Endothelial cell of umbilical vein (primary cell): Measurements from ENCODE around the gene ARHGAP28. TPM values are rescaled to one million over a fixed set of nuclear protein-coding genes. Genes with fewer than 3 reads are reported as not detected.

Experiments
- BruUV-seq: library from RNA; stranded (reverse); fragments of 400-500 nt; replicated peaks from 2 replicates; lab custom pipeline; 2021; lab: Mats Ljungman, UMichigan
- CTCF ChIA-PET: fragments of 300-600, 350-600 bp; sonication (Branson Sonifier 250); formaldehyde crosslinking; loops from one replicate; lab custom pipeline; 2021; ENCODE audit warnings: antibody characterized with exemption, inconsistent platforms; lab: Charles Lee
- POLR2A ChIA-PET: fragments of 300-600, 350-600 bp; sonication (Branson Sonifier 250); formaldehyde crosslinking; loops from one replicate; lab custom pipeline; 2021; ENCODE audit warnings: antibody characterized with exemption, inconsistent platforms; lab: Charles Lee
- DNase-seq: peaks from one replicate; pipeline ENCODE4 v3.0.0-alpha.2; 2011; ENCODE audit warnings: low read depth, low spot score
- FAIRE-seq: peaks from 2 replicates; lab custom pipeline; 2011; peaks lifted over from hg19 to GRCh38; lab: Jason Lieb, UNC
- H2AFZ ChIP-seq: 2 replicates; pipeline ENCODE4 v1.6.0; 2012; ENCODE audit warnings: low read depth, low read length, control low read depth, inconsistent platforms
- H3K27ac ChIP-seq: 2 replicates; pipeline ENCODE4 v1.5.1; 2011; ENCODE audit warnings: low read depth, mild to moderate bottlenecking, control low read depth, low read length, moderate library complexity; ENCODE audit not compliant: insufficient read depth
- H3K27me3 ChIP-seq, 2 experiments: 2 replicates each; pipeline versions ENCODE4 v1.6.0 to v1.6.1; 2011; ENCODE audit warnings: low read length in 2 of 2, mixed read lengths in 1 of 2; ENCODE audit not compliant: control insufficient read depth in 2 of 2, insufficient read depth in 2 of 2
- H3K36me3 ChIP-seq, 2 experiments: 2 replicates in 1 of 2; 3 replicates in 1 of 2; pipeline ENCODE4 v1.5.1; 2011; ENCODE audit warnings: low read length in 2 of 2, mild to moderate bottlenecking in 1 of 2, moderate library complexity in 1 of 2; ENCODE audit not compliant: control insufficient read depth in 2 of 2, insufficient read depth in 2 of 2; ENCODE audit errors: extremely low read depth in 1 of 2
- H3K4me1 ChIP-seq: 3 replicates; pipeline ENCODE4 v1.5.1; 2011; ENCODE audit warnings: mild to moderate bottlenecking, low read length; ENCODE audit not compliant: control insufficient read depth, insufficient read depth; ENCODE audit errors: extremely low read depth
- H3K4me2 ChIP-seq: 2 replicates; pipeline ENCODE4 v1.6.1; 2011; ENCODE audit warnings: low read length, control low read depth, mixed read lengths; ENCODE audit not compliant: insufficient read depth
- H3K4me3 ChIP-seq, 3 experiments: fragments of 200-600 bp in 1 of 3; sonication (generic), shearing (Covaris generic) in 1 of 3; replicated peaks in 1 of 3; 2 replicates each; pipeline ENCODE4 v1.5.1; 2011 to 2016; ENCODE audit warnings: control low read depth in 3 of 3, low read length in 3 of 3, mild to moderate bottlenecking in 2 of 3, inconsistent platforms in 1 of 3, low read depth in 1 of 3, moderate library complexity in 1 of 3; ENCODE audit not compliant: insufficient read depth in 1 of 3
- H3K79me2 ChIP-seq: 2 replicates; pipeline ENCODE4 v1.6.0; 2012; ENCODE audit warnings: low read length, inconsistent platforms; ENCODE audit not compliant: control insufficient read depth, insufficient read depth
- H3K9ac ChIP-seq: replicated peaks from 2 replicates; pipeline ENCODE3; 2011; ENCODE audit warnings: low read length, control low read depth; ENCODE audit not compliant: insufficient read depth; ENCODE audit errors: extremely low read depth
- H3K9me1 ChIP-seq: replicated peaks from 3 replicates; pipeline ENCODE4 v1.6.0; 2011; ENCODE audit warnings: mild to moderate bottlenecking, low read length; ENCODE audit not compliant: control insufficient read depth, insufficient read depth; ENCODE audit errors: extremely low read depth
- H3K9me3 ChIP-seq: replicated peaks from 2 replicates; pipeline ENCODE4 v1.5.1; 2012; ENCODE audit warnings: low read length, inconsistent platforms; ENCODE audit not compliant: control insufficient read depth, insufficient read depth
- H4K20me1 ChIP-seq: replicated peaks from 2 replicates; pipeline ENCODE3; 2011; ENCODE audit warnings: mild to moderate bottlenecking, low read length; ENCODE audit not compliant: control insufficient read depth, insufficient read depth; ENCODE audit errors: extremely low read depth
- EZH2 ChIP-seq: IDR thresholded peaks from 2 replicates; pipeline ENCODE4 v1.6.1; 2012; ENCODE audit warnings: borderline replicate concordance, low read depth, mild to moderate bottlenecking, moderate library complexity, low read length, inconsistent platforms; ENCODE audit not compliant: severe bottlenecking
- FOS ChIP-seq: IDR thresholded peaks from 2 replicates; pipeline ENCODE4 v1.6.1; 2011; ENCODE audit warnings: mild to moderate bottlenecking, low read length, moderate library complexity, borderline replicate concordance; ENCODE audit not compliant: insufficient read depth
- GATA2 ChIP-seq: IDR thresholded peaks from 2 replicates; pipeline ENCODE4 v1.7.0; 2011; ENCODE audit warnings: low read depth, mild to moderate bottlenecking, moderate library complexity, mixed read lengths, low read length; ENCODE audit not compliant: insufficient read length, insufficient read depth
- JUN ChIP-seq: IDR thresholded peaks from 2 replicates; pipeline ENCODE4 v1.6.1; 2011; ENCODE audit warnings: borderline replicate concordance, low read depth; ENCODE audit not compliant: insufficient read length, insufficient read depth
- MYC ChIP-seq: IDR thresholded peaks from one replicate; pipeline ENCODE4 v1.6.1; 2011; ENCODE audit warnings: mild to moderate bottlenecking, low read depth, low read length
- POLR2A ChIP-seq: IDR thresholded peaks from 2 replicates; pipeline ENCODE4 v1.6.1; 2012; ENCODE audit warnings: low read depth, mild to moderate bottlenecking, control low read depth, low read length
- POLR2AphosphoS5 ChIP-seq: IDR thresholded peaks from 2 replicates; pipeline ENCODE4 v1.6.1; 2012; ENCODE audit warnings: low read depth, mild to moderate bottlenecking, control low read depth, low read length, moderate library complexity; ENCODE audit not compliant: insufficient read depth
- dilution Hi-C: fragments of 300-500 bp; cut with MboI; formaldehyde crosslinking; loops from one replicate; pipeline ENCODE4 v1.15.0; 2019; ENCODE audit warnings: low sequenced_read_pairs; ENCODE audit not compliant: extremely low pct_ligation_motif_present
- intact Hi-C: fragments of 100-400 bp; cut with micrococcal nuclease; formaldehyde crosslinking; loops from one replicate; pipeline ENCODE4 v1.10.0; 2022
- polyA plus RNA-seq, 4 experiments: library from polyadenylated mRNA; depleted of rRNA in 3 of 4; stranded (reverse) in 3 of 4; unstranded in 1 of 4; fragments of >200 nt; gene quantifications; 2 replicates each; pipeline versions ENCODE4 v1.2.1 to v1.2.3, GENCODE V29; 2011 to 2012; ENCODE audit warnings: missing spikeins in 1 of 4
- total RNA-seq: library from RNA; stranded (reverse); gene quantifications from 2 replicates; pipeline ENCODE4 v1.2.3, GENCODE V29; 2021
- TF ChIP-seq, protein P1 (sequence below), 2 donors: IDR thresholded peaks; 1 replicate in 1 of 2; 2 replicates in 1 of 2; pipeline ENCODE4 v1.5.1; 2011; ENCODE audit warnings: low read length in 2 of 2, mild to moderate bottlenecking in 2 of 2, moderate library complexity in 2 of 2, control low read depth in 1 of 2, inconsistent platforms in 1 of 2, low read depth in 1 of 2; ENCODE audit not compliant: insufficient read depth in 1 of 2; ENCODE audit errors: extremely low read depth in 1 of 2
- TF ChIP-seq, protein P2 (sequence below): IDR thresholded peaks from 2 replicates; pipeline ENCODE4 v1.6.1; 2011; ENCODE audit not compliant: insufficient read depth, insufficient read length

Gene ARHGAP28
- total and polyA plus RNA-seq, 2 donors (not counting 3 experiments of a cell fraction or from before 2014, with no cell fraction given), result 3.8 to 23.4 TPM

DNA sequence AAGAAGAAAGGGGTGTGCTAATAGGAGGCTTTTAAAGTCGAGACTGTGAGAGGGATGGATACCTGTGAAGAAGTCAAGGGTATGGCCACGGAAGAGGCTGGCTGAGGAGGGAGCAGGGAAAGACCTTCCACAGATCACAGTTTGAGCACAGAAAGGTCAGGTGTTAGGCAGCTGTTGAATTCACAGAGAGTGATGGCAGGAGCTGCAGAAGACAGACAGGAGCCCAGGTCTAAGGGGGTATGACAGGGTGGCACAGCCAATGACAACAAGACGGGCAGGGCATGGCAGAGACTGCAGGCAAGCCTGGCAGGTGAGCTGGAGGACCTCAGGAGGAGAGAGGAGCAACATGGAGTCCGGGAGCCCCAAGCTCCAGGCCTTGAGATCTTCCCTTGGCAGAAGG, 225.0 kb downstream of the ARHGAP28 start:
- no peak for FAIRE-seq
- BruUV-seq, result no TSS peak
- dilution Hi-C loops, result no loop called here

More for the DNA sequence above, 225.0 kb downstream of the ARHGAP28 start:
- H3K27me3 ChIP-seq, result no peaks in the 10 kb centered on the region
- DNase-seq, result no peak
- ChIA-PET CTCF (no interaction called here), POLR2A (no interaction called here)
- H3K79me2 ChIP-seq, result no peaks in the 10 kb centered on the region
- H3K9me1 ChIP-seq, result no peaks in the 10 kb centered on the region
- H3K9ac ChIP-seq, result no peak overlapping the region
- H3K4me3 ChIP-seq, result no peak overlapping the region
- no peak overlapping the region for H2AFZ ChIP-seq
- intact Hi-C loops, result no loop called here
- no peaks in the 10 kb centered on the region for H3K9me3 ChIP-seq
- no peaks in the 10 kb centered on the region for H4K20me1 ChIP-seq
- H3K27ac ChIP-seq, result no peak overlapping the region
- no peaks in the 10 kb centered on the region for H3K36me3 ChIP-seq
- TF ChIP-seq MYC (no peak), FOS (no peak), POLR2A (no peak), GATA2 (no peak), POLR2AphosphoS5 (no peak), JUN (no peak), EZH2 (no peak)
- TF ChIP-seq, protein P1, sequence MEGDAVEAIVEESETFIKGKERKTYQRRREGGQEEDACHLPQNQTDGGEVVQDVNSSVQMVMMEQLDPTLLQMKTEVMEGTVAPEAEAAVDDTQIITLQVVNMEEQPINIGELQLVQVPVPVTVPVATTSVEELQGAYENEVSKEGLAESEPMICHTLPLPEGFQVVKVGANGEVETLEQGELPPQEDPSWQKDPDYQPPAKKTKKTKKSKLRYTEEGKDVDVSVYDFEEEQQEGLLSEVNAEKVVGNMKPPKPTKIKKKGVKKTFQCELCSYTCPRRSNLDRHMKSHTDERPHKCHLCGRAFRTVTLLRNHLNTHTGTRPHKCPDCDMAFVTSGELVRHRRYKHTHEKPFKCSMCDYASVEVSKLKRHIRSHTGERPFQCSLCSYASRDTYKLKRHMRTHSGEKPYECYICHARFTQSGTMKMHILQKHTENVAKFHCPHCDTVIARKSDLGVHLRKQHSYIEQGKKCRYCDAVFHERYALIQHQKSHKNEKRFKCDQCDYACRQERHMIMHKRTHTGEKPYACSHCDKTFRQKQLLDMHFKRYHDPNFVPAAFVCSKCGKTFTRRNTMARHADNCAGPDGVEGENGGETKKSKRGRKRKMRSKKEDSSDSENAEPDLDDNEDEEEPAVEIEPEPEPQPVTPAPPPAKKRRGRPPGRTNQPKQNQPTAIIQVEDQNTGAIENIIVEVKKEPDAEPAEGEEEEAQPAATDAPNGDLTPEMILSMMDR (IDR thresholded peaks at IDR 0.05; ENCODE audit: extremely low read depth in 1 of 2, insufficient read depth in 1 of 2, low read depth in 1 of 2, low read length in 2 of 2), result no peak
- TF ChIP-seq, protein P2, sequence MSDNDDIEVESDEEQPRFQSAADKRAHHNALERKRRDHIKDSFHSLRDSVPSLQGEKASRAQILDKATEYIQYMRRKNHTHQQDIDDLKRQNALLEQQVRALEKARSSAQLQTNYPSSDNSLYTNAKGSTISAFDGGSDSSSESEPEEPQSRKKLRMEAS, result no peak
- no peak overlapping the region for H3K4me2 ChIP-seq
- H3K4me1 ChIP-seq, result no peaks in the 10 kb centered on the region
